Measurements from ENCODE around the gene FBXO7.

GRCh38 chr22:32466496-32466895 lies 8.1 kb upstream of the FBXO7 start:
- no peak for TF ChIP-seq CTCF (IDR thresholded peaks at IDR 0.05)
- TF ChIP-seq POLR2AphosphoS5 (IDR thresholded peaks at IDR 0.05), result no peak
